Activated CD8-positive, alpha-beta memory T cell treated with anti-CD3 and anti-CD28 coated beads, Interleukin-2, amount 50 U/mL, for 1 hour (primary cell): ENCODE measurements around the gene MMP7.

ENCODE experiments used
- DNase-seq: peaks from one replicate; pipeline ENCODE4 v3.0.0-alpha.2; 2020; ENCODE audit errors: extremely low read depth

MMP7 gene

GRCh38 chr11:102495161-102496042 is 35.1 kb downstream of the MMP7 start:
- peak; percentile 25 for DNase-seq

DNA sequence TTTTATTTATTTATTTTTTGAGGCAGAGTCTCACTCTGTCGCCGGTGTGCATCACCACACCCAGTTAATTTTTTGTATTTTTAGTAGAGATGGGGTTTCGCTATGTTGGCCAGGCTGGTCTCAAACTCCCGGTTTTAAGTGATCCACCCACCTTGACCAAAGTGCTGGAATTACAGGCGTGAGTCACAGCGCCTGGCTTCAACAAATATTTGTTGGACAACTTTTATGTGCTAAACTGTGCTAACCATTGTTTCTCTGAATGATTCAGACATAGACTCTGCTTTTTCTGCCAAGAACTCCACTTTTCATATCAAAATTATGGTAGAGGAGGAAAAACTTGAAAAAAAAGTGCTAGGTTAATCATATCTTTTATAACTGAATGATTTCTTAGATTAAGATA is 36.3 kb downstream of the MMP7 start:
- no peak for DNase-seq

DNA sequence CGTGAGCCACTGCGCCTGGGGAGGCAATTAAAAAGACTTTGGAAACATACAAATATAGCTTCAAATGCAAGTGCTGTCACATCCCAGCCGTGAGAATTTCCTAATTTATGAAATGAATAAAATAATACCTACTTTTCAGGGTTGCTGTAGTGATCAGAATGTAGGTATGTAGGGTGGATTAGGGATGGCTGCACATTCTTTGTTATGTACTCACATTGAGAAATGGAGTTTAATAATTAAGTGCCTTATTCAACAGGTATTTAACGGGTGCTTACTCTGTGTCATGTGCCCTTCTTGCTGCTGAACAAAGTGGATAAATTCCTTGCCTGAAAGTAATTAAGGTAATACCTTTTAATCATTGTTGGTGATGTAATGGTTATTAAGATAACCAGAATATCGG is 37.0 kb downstream of the MMP7 start:
- DNase-seq: no peak

DNA sequence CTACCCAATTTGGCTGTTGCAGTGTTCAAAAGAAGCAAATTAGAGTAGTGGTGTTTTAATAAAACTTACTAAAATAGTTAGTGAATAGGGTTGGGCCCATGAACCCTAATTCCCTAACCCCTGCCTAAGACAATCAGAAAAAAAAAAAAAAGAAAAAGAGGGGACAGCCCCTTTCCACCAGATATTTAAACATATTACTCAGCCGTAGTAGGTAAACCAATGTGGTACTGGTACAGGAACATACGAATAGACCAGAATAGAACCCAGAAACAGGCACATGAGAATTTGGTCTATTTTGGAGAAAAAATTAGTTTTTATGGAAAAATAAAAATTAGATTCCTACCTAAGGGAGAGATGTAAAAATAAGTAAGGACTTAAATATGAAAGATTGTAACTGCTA is 38.6 kb downstream of the MMP7 start:
- DNase-seq: no peak

DNA sequence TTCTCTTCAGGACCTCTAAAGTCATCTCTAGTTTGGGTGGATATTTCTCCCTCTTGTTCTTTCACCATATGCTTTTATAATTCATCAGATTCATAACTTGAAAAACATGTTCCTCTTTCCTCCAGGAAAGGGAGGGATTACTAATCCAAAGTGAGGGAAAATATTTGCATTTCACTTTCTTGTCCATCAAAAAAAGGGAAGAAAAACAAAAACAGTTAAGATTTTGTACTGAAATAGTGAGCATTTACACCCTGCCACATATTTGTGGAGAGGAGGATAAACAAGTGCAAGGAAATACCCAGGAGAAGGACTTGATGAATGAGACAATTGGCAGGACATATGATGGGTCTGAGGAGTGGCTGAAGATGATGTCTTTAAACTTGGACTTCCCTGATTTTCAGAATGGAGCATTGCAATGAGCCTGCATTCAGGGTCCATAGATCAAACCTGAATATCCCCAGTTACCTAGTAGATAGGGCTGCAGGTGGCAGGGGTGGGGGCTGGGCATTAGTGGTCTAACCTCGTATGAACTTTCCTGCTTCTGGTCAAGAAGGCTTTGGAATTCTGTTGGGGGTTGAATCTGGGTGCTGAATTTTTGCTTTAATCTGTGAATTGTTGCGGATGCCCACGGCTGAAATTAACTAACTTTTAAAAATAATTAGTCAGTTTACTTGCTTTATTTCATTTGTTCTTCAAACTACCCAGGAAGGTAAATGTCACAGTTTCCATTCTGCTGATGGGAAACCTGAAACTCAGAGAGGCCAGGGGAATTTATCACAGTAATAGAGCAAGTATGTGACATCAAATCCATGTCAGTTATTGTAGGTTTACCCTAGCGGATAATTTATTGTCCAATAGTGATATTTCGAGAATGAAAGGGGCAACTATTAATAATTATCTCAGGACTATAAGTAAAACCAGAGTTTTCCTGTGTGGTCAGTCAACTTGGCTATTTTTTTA is 41.1 kb downstream of the MMP7 start:
- no peak for DNase-seq

DNA sequence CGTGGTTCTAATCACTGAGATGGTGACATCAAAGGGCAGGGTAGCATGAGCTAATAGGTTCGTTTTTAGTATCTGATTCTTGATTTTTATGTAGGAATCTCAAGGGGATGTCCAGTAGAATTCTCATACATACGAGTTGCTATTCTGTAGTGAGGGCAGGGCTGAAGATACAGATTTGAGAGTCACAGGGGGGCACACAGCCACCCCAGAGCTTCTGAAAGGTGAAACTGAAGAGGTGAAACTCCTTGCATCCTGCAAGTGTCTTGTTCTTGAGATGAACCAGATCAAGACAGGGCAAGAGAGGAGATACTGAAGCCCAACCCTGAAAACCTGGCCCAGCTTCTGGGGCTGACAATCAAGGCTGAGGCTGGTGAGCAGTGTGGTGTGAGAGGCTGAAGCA is 42.3 kb downstream of the MMP7 start:
- DNase-seq: no peak

DNA sequence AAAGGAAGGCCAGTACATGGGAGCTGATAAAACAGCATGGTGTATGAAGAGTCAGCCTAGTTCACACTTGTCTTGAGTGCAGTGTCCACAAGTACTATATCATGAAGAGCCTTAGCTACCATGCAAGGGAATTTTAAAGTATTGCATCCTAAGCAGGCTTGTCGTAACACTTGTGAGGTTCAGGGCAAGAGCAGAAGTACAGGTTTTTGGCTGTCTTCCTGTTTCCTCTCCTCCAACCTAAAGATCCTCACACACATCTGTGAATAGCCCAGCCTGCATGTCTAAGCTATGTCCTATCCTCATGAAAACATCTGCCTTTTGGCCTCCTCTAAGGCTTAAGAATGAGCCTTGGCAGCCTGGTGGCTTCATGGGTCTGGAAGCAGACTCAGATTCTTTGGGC is 43.3 kb downstream of the MMP7 start:
- DNase-seq: no peak

DNA sequence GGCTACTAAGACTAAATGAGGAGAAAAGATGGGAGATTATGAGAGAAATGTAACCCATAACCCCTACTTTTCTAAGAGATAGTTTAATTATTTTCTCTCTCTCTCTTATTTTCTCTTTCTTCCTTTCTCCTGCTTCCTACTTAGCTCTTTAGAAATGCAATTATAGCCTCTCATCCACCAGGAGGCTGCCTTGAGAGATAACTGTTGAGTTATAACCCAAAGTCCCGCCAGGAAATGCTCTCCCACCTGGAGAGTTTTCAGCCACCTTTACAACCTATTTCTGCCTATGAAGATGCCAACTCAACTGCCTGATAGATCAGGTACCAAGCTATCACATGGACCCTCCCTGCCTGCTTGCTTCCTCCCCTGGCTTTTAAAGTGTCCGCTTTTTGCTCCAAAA is 44.0 kb downstream of the MMP7 start:
- DNase-seq: no peak

DNA sequence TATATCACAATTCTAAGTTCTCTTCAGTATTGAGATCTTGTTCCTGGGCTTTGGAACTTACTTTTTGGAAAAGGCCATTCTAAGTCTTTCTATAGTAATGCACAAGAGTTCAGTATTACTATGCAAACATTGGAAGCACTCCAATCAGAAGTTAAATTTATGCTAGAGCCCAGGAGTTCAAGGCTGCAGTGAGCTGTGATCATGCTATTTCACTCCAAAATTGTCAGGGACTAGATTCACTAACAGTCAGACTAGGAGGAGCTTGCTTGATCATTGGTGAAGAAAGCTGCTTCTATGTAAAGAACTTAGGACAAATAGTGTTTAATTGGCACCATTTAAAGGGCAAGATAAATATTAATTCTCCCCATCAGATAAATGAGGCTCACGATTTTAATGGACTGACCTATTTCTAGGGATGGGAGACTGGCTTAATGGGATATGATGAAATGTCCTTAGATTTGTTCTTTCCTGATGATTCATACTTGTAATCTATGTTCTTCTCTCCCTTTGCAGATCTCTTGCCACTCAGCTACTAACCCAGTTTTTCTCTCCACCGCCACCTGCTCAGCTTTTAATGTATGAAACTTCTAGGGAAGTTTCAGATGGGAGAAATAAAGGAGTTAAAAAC is 45.3 kb downstream of the MMP7 start:
- DNase-seq: no peak

DNA sequence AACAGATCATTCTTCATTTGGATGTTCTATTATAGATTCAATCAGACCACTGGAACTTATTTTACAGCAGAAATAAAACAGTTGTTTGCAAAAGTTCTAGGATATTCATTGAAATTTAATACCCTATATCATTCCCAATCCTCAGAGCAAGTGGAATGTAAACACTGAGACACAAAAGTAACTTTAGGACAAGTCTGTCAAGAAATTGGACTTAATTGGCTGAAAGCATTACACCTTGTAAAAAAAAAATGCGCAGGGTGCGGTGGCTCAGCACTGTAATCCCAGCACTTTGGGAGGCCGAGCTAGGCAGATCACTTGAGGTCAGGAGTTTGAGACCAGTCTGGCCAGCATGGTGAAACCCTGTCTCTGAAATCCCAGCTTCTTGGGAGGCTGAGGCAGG is 48.1 kb downstream of the MMP7 start:
- no peak for DNase-seq

- DNase-seq: no peak
Observed at GRCh38 chr11:102479733-102480132, 50.8 kb downstream of the MMP7 start.

- DNase-seq: no peak
Observed at GRCh38 chr11:102478673-102479299, 51.8 kb downstream of the MMP7 start.

GRCh38 chr11:102476812-102477211 is 53.7 kb downstream of the MMP7 start:
- DNase-seq: no peak

DNA sequence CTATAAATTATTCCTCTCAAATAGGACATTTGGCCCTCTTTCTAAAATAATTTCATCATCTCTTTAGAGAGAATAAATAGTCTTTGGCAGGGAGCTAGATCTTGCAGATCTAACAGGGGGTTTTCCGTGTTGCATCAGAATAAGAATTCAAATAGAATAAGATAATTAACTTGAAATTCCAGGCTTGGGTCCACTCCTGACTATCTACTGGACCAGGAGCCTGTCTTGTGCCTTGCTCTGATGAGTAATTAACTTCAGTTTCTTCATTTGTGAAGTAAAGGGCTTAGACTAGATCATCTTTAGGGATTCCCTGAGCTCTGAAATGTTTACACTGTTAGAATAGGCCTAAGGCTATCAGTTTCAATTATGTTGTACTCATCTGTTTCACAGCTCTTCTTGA is 54.5 kb downstream of the MMP7 start:
- DNase-seq: no peak

DNA sequence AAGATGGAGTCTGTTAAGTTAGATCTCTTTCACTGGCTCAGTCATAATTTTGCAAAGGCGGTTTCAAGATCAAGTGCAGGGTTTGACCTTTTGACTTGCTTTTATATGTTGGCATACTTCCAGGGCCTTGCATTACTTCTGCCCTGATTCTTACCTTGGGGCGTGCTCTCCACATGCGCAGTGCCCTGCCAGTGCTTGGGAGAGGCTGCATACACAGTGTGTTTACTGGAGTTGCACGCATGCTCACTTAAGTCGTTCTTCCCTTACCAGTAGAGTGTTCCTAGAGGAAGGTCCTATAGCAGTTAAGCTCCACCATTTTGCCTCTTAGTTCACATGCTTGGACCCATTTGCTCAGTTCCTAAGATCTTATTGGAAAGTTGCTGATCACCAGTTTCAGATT is 57.0 kb downstream of the MMP7 start:
- DNase-seq: no peak

- DNase-seq: no peak
Observed at GRCh38 chr11:102472127-102472526, 58.4 kb downstream of the MMP7 start.

DNA sequence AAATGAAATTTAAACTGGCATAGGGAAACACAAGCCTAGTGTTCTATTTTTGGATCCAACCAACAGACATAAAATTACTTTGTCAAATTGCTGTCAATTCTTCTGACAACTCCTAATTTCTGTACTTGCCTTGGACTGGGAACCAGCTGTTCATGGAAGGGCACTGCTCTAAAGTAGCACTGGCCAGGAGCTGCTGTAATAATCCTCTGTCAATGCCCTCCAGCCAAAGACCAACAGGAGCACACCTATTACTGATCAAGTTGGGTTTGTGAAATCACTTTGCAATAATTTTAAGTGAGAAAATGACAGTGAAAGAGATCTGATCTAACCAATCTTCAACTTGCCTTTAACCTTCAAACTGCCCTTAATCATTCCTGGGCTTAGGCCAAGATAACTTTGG is 59.1 kb downstream of the MMP7 start:
- DNase-seq: no peak
